T-helper 2 cell treated with Interferon-gamma antibody and Interleukin-4, amounts not matched to agents 100 ng/mL and 5 ng/mL, for 36 hours (primary cell): ENCODE data around the gene LYPD5. TPM values are rescaled to one million over a fixed set of nuclear protein-coding genes. Genes with fewer than 3 reads are reported as not detected.
"Not testable (repeated sequence)": the region's sequence is repeated elsewhere in the genome, so short reads cannot be mapped to it uniquely, and the experiment has no call there.

ENCODE experiments used
- intact Hi-C: fragments of 100-400 bp; cut with micrococcal nuclease; formaldehyde crosslinking; loops from one replicate; pipeline ENCODE4 v1.15.1; 2023
- total RNA-seq: library from RNA; stranded (reverse); gene quantifications from 2 replicates; pipeline ENCODE4 v1.2.3, GENCODE V29; 2022

LYPD5 gene
- total RNA-seq, 1 donor from 2014 or later = 0.45 TPM

DNA sequence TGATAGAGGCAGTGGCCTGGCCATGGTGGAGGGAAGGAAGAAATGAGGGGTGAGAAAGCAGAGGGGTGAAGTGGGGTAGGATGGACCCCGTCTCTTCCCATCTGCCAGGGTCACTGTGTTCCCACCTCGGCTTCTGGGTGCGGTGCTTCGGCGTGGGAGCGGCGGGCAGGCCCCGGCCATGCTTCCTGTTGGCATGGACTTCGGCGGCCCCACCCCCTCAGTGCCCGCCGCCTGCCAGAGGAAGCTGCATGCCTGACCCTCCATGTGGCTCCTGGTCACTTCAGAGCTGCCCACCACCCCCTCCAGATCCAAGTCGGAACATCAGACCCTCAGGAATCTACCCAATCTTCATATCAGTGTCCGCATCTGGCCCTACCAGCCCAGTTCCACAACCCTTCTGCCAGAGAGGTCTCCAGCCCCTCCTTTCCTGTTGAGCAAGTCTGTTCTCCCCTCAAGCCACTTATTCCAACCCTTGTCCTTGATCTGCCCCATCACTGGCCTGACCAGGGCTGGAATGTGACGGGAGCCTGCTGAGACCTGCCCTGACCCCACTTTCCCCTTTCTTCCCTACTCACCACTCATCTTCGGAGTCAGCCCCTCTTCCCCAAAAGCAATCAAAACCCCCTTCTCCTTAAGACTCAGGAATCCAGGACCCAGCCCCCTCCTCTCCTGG lies 23.0 kb downstream of the LYPD5 start:
- intact Hi-C loops = no loop called here

DNA sequence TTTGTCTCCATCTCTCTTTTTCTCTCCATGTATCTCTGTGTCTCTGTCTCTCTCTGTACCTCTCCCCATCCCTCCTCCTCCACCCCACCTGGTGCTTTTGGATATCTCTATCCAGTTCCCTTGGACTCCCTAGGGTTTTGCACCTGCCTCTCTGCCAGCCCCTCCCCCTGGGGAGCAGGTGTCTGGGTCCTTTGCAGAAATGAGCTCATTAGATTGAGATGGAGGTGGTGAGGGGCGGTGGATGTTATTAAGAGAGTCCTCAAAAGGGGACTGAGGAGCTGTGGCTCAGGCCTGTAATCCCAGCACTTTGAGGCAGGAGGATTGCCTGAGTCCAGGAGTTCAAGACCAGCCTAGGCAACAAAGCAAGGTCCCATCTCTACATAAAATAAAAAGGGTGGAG lies 23.6 kb downstream of the LYPD5 start:
- intact Hi-C loops = no loop called here

DNA sequence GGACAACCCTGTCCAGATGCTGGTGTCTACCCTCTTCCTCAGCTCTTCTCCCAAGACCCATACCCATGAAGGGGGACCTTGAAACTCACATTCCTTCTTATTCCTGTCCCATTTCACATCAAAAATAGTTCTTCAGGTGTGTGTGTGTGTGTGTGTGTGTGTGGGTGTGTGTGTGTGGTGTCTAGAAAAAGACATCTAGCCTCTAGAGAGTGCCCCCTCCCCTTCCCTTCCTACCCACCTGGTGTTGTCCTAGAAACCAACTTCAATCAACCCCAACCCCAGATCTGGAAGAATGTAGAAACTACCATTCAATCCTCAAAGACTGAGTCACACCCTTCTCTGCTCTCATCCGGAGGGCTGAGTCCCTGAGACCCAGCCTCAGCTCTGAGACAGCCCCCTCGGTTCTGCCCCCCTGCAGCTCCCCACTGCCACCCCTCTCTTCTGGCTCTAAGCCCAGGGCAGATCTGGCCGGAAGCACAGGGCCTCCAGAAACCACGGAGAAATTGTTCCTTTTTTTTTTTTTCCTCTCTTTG lies 25.0 kb downstream of the LYPD5 start:
- intact Hi-C loops = no loop called here

DNA sequence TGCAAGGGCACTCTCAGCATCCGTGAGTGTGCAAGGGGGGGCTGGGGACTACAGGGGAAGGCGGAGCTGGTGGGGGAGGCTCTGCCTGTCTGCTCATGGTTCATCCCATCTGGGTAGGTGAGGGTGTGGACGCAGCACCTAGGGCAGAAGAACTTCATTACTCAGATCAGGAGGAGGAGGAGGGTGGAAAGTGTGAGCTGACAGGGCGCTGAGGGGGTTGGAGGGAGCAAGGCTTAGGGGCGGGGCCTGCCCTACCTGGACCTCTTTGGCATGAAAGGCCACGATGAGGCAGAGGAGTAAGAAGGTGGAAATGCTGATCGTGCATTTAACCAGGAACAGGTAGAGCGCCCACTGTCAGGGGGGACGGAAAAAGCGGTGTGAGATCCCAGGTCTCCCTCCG lies 26.0 kb downstream of the LYPD5 start:
- intact Hi-C loops = no loop called here

DNA sequence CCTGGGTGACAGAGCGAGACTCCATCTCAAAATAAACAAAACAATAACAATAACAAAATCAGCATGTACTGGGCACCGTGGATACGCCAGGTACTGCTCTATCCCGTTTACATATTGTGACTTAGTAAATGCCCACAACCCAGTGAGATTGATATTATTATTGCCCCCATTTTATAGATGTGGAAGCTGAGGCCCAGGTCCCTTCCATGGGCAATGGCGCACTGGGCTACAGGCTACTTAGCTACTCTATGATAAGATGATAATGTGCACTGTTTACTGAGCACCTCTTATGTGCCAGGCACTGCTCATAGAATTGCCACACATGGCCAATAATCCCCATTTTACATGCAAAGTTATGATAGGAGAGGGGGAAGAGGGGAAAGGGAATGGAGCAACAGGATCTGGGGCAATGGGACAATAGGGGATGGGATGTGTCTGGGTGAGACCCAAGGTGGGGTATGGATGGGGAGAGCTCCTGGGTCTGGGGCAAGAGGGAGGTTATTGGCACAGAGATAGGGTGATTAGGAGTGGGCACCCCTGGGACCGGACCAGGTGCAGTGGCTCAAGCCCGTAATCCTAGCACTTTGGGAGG lies 26.9 kb downstream of the LYPD5 start:
- intact Hi-C loops = no loop called here

DNA sequence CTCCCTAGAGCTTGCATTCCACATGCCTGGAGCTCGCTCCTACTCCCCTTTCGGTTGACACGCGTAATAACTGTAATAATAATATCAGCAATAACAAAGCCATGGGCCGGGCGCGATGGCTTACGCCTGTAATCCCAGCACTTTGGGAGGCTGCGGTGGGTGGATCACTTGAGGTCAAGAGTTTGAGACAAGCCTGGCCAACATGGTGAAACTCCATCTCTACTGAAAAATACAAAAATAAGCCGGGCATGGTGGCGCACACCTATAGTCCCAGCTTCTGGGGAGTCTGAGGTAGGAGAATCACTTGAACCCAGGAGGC lies 27.3 kb downstream of the LYPD5 start:
- intact Hi-C loops = not testable (repeated sequence)

DNA sequence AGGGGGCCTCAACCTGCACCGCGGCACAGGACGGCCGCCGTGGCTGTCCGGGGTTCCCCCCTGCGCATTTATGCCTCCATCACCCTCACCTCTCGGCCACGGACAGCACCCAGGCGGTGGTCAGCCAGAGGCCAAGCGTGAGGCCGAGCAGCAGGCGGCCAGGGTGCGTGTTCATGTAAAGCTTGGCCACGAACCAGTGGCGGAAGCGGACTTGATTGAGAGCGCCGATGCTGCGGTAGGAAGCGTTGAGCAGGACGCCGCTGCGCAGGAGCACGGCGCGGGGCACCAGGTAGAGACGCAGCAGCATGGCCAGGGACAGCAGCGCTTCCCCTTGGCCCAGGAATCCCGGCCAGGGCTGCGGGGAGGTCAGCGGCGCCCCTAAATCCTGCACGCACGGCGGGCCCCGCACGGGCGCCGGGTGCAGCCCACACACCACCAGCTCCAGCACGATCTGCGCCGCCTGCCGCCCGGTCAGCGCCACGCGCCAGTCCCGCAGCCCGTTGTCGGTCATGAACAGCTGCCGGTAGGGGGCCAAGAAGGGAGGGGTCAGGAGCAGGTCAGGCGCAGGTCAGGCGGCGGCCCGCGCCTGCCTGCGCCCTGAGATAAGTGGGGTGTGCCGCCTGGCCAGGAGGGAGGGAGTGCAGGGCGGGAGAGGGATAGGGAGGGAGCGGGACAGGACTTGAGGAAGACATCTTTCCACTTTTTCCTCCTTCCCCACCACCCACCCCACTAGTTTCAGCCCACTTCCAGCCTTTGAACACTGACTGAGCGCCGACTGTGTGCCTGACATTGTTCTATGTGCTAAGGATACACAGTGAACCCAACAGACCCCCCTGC lies 27.9 kb downstream of the LYPD5 start:
- intact Hi-C loops = no loop called here

DNA sequence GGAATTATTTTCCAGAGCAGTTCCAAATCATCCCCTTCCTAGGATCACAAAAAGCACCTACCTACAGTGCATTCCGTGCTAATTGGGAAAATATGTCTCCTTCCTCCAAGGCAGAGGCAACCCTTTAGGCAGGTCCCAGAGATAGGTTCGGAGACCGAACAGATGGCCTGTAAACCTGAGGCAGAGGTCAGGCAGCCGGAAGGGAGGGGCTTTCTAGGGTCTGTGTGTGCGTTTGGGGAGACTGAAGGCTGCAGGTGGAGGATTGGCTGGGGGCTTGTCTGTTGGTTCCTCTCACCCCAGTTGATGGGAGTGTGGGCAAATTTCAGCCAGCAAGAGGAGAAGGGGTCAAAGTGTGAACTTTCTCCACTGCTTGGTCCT lies 28.5 kb downstream of the LYPD5 start:
- intact Hi-C loops = no loop called here

DNA sequence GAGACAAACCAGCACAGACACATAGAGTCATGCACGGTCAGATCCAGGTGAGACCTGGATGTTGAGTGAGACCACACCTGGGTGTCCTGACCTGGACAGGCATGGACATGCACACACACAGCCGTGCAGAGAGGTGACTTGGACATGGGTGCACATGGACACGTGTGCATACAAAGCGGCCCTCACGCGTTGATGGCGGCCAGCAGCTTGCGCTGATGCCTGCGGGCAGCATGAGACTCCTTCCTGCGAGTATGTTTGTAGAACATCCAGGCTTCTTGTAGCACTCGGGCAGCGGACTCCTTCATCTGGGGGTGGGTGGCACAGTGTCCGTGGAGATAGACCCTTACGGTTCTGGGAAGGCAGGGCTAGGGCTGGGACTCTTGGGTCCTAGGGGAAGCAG lies 33.0 kb downstream of the LYPD5 start:
- intact Hi-C loops = loop anchor here (5.0 kb wide), 1 partner anchor 102 kb away; no protein-coding TSS in a partner anchor

DNA sequence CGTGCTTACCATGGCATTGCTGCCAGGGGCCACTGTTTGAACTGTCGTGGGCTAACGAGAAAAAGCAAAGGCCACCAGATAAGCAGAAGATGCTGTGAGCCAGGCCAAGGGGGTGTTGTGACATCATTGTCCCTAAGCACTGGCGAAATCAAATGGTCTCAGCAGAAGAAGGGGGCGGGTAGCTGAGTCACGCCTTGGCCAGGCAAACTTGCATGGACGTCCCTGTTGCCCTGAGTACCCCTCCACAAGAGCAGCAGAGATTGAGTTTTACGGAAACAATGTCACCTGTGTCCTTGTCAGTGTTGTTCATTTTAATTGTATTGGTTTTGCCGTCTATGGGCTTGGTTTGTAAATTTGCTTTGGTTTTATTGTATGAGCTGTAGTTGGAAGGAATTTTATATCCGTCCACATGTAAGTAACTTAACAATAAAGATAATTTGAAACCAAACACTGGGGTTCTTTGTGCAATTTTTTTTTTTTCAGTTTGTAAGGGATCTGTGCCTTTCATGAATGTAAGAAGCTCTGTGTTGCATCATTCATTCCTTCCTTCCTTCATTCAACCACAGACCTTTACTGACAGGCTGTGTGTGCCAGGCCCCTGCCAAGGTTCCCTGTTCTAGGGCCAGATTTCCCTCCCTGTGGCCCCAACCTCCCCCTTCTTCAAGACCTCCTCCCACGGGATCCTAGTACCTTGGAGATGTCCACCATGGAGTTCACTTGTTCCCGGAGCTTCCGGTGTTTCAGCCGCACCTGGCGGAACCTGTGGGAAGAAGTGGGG lies 33.8 kb downstream of the LYPD5 start:
- intact Hi-C loops = loop anchor here (5.0 kb wide), 1 partner anchor 101 kb away; no protein-coding TSS in a partner anchor

DNA sequence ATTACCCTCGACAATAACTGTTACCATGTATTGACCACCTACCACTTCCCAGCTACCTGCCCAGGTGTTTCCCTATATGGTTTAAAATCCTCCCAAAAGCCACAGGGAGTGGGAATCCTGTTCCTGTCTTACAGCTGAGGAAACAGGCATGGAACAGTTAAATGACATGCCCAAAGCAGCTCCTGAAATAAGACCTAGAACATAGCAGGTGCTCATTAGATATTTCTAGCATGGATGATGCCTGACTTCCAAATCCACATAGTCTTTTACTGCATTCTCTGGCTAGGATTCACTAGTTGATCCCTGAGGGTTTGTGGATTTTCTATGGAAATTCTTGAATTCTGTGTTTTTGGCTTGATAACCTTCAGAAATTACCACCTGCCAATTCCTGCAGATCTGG lies 34.4 kb downstream of the LYPD5 start:
- intact Hi-C loops = loop anchor here (5.0 kb wide), 1 partner anchor 101 kb away; no protein-coding TSS in a partner anchor

DNA sequence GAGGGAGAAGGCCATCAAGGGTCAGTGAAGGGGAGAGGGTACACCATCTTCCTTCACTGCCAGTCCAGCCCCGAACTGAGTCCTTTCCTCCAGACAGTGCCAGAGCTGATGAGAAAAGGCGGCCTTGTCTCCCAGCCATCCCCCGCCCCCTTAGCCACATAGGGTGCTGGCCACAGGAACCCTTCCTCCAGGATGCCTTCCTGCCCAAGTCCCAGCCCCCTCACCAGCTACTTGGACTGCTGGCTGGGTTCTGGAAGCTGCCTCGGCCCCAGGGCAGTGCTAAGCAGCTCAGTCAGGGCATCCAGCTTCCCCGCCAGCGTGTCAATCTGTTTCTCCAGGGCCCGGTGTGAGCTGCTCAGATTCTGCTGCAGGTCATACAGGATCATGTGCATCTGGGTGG lies 34.9 kb downstream of the LYPD5 start:
- intact Hi-C loops = loop anchor here (5.0 kb wide), 1 partner anchor 100 kb away; no protein-coding TSS in a partner anchor

DNA sequence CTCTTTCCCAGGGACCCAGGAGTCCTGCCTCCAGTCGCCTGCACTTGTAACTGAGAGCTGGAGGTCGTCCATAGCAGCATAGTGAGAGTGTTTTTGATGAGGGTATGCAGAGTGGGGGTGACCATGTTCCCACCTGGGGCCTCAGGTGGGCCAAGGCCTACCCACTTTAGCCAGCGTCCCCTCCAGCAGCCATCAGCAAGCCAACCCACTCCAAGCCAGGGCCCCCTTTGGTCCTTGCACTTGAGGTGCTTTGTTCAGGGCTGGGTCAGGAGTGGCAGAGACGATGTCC lies 35.5 kb downstream of the LYPD5 start:
- intact Hi-C loops = loop anchor here (5.0 kb wide), 1 partner anchor 99 kb away; no protein-coding TSS in a partner anchor

DNA sequence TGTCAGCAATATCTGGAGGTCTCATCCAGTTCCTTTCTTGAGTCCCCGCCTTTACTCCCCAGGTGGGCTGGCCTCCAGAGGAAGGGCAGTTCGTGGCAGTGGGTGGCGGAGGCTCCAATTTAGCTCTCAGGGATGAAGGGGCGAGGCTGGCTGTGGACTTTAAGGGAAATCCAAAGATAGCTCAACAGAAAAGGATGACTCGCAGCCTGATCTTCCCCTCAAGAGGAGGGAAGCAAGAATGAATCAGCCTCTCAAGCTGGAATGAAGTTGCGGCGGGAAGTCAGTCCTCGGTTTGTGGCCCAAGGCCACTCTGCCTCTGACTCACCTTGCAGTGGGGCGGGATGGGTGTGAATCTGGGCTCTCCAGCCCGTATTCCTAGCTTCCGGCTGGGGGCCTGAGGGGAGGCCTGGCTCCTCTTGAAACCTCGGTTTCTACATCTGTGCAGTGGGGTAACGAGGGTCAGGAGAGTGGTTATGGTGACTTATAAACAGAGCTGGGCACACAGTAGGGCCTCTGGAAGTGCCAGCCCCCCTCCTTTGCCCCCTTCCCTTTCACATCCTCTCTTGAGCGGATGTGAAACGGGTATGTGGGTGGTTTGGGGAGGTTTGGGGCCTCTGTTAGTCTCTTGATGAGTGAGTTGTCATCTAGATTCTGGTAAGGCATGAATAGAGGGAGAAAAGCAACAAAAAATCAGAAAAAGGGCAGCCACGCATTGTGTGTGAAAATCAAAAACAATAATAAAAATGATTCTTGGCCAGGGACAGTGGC lies 37.0 kb downstream of the LYPD5 start:
- intact Hi-C loops = loop anchor here (1.0 to 5.0 kb wide), 4 partner anchors 11 to 98 kb away; partner anchors contain the start of gene SMG9

DNA sequence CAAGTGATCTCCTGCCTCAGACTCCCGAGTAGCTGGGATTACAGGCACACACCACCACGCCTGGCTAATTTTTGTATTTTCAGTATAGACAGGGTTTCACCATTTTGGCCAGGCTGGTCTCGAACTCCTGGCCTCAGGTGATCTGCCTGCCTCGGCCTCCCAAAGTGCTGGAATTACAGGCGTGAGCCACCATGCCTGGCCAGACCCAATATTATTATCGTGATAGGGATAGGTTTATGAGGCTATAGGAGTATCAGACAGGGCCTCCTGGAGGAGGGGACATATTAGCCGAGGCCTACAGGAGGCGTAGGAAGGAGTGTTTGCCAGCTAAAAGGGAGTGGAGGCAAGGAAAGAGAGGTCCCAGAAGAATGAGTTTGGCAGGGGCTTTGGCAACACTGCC lies 37.6 kb downstream of the LYPD5 start:
- intact Hi-C loops = loop anchor here (1.0 to 5.0 kb wide), 4 partner anchors 10 to 97 kb away; partner anchors contain the start of gene SMG9

DNA sequence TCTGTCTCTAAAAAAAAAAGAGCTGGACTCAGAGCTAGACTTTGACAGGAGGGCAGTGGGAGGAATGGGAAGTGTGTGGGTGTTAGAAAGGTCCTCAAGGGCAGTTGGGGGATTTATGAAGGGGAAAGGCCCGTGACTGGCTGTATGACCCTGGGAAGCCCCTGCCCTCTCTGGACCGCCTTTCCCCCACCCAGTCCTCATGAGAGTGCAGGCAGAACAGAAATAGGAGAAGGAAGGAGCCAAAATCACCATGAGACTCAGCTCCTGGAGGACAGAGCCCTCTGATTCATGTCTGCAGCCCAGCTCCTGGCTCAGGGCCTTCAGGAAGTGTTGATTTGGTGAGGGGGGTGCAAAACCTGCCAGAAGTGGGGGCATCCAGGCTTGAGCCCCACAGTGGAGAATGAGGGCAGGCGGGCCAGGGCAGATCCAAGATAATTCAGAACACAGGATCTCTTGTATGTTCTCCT lies 38.7 kb downstream of the LYPD5 start:
- intact Hi-C loops = no loop called here

DNA sequence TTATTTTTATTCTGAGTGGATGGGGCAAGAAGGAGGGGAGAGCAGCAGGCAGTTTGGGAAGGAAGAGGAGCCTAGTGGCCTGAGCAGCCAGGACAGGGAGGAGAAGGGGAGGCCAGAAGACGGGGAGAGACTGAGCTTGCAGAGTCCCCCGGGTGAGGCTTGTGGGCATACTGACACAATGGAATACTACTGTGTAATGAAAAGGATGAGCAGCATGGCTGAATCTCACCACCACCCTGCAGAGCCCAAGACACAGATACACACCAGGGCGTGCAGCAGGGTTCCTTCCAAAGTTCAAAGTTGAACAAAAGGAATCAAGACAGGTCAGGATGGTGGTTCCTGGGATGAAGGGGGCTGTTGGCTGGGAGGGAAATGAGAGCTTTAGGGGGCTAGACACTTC lies 39.4 kb downstream of the LYPD5 start:
- intact Hi-C loops = no loop called here

DNA sequence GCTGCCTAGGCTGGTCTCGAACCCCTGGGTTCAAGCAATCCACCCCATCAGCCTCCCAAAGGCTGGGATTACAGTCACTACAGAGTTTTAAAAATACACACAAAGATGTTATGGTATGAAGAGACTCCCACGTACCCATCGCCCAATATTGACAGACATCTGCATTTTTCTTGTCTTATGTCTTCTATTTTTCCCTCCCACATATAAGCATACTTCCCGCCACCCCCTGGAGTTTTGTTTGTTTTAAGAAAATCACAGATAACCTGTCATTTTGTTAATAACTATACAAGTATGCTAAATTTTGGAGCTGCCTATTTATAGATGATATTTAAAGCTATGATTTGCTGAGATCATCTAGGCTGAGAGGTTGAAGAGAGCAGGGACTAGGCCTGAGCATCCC lies 41.3 kb downstream of the LYPD5 start:
- intact Hi-C loops = no loop called here

DNA sequence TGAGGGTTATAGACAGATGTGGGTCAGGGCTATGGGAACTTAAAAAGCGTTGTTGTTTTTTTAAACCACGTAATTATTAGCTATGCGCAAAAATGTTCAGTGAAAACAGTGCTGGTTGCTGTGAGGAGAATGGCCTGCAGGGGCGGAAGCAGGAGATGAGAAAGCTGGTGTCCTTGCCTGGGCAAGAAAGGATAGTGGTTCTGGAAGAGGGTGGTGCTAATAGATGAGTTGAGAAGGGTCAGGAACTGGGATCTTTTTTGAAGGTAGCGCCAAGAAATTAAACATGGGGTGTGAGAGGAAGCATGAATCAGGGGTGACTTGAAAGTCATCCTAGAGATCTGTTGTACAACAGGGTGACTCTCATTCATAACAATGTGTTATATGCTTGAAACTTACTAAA lies 42.7 kb downstream of the LYPD5 start:
- intact Hi-C loops = loop anchor here (10.0 kb wide), 2 partner anchors 225 to 1135 kb away; partner anchors contain the start of genes TOMM40 and ZNF575

DNA sequence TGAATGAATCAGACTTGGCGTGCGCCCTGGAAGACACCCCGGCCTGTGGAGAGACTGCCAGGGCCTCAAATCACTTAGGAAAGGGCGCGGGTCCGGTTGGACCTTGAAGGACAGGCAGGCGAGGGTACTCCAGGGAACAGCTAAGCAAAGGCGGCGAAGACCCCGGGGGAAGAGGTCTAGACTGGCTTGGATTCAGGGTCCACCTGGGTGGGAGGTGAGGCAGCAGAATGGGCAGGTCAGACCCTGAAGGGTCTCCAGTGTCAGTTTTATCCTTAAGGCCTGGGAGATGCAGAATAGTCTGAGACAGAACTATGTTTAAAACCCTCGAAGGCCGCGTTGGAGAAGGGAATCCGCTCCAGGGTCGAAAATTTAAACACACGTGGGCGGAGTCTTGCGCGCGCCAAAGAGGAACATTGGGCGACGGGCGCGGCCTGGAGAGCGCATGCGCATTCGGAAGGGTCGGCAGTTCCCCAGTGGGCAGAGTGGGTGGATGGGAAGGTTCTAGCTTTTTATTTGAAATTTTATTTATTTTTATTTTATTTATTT lies 46.9 kb downstream of the LYPD5 start:
- intact Hi-C loops = loop anchor here (2.0 to 10.0 kb wide), 3 partner anchors 159 to 1139 kb away; partner anchors contain the start of genes IRGQ, TOMM40, ZNF575 and ZNF576
